ENCODE measurements around the gene THSD7B.
"Not testable (repeated sequence)": the region's sequence is repeated elsewhere in the genome, so short reads cannot be mapped to it uniquely, and the experiment has no call there.

THSD7B gene

DNA sequence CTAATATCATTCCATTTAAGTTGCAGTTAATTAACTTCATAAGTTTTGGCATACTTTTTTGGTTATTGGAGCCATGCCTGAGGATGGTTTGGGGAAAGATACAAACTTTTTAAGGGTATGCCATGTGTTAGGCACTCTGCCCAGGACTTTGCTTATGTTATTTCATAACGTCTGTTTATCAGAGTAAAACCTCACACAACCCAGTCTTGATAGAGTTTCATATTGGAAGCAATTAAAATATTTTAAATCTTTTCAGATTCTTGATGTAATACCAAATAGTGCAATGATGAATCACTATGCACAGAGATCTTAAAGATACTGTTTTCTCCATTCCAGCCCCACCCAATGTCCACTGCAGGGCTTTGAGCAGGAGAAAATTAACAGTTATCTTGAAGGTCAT is 669.8 kb downstream of the THSD7B start:
- DNase-seq: no peak

GRCh38 chr2:137437386-137437785 is 672.0 kb downstream of the THSD7B start:
- DNase-seq: no peak

GRCh38 chr2:137444970-137445369 is 679.6 kb downstream of the THSD7B start:
- DNase-seq: no peak

DNA sequence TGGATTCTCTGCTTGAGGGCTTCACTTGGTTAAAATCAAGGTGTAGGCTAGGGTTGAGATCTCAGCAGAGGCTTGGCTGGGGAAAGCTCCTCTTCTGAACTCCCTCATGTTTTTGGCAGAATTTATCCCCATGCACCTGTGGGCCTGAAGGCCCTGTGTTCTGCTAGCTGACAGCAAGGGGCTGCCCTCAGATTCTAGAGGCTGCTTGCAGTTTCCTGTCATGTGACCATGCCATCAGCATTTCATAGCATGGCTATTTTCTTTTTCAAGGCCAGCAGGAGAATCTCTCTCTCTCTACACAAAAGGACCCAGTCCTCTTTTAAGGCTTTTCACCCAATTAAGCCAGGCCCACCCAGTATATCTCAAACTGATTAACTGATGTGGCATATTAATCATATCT is 684.1 kb downstream of the THSD7B start:
- DNase-seq: no peak

- DNase-seq: no peak
Measured at GRCh38 chr2:137454886-137455285, 689.5 kb downstream of the THSD7B start.

DNA sequence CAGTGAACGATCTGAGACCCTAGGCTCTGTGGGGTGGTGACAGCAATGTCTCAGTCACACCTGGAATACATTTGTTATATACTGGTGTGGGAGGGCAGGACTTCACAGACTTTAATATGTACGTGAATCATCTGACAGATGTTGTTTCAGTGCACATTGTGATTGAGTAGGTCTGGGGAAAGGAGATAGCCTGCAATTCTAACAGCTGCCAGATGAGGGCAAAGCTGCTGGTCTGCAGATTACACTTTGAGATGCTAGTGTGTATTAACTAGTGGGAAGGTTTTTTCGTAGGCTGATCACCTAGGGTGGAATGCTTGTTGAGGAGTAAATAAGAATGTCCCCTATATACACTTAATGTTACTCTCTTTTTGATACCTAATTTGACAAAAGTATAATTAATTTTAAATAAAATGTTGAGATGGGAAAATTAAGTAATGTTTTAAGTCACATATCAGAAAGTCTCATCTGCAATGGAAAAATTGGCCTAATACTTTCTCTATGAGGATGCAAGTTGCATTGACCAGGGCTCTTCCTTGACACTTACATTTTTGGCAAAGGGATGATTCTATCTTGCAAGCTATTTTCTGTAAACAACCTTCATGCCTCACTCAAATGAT is 702.0 kb downstream of the THSD7B start:
- DNase-seq: peak; percentile 27

GRCh38 chr2:137493261-137493660 is 727.9 kb downstream of the THSD7B start:
- DNase-seq: no peak

DNA sequence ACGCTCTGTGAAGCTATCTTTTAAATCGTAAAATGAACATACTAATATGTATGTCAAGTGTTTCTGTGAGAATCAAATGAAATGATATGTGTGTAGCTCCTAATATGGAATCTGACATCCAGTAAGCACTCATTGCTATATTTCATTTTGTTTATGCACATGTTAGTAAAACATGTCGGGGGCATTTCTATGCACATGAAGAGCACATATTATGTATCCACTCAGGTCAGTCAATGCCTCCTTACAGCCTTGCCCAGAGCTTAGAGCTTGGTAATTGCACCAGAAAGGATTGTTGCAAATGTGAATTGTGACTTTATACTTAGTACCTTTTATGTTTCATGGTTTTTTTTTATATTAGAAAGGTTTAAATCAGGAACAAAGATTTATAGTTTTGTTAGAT is 735.3 kb downstream of the THSD7B start:
- DNase-seq: no peak

GRCh38 chr2:137507237-137507636 is 741.9 kb downstream of the THSD7B start:
- no peak for DNase-seq

DNA sequence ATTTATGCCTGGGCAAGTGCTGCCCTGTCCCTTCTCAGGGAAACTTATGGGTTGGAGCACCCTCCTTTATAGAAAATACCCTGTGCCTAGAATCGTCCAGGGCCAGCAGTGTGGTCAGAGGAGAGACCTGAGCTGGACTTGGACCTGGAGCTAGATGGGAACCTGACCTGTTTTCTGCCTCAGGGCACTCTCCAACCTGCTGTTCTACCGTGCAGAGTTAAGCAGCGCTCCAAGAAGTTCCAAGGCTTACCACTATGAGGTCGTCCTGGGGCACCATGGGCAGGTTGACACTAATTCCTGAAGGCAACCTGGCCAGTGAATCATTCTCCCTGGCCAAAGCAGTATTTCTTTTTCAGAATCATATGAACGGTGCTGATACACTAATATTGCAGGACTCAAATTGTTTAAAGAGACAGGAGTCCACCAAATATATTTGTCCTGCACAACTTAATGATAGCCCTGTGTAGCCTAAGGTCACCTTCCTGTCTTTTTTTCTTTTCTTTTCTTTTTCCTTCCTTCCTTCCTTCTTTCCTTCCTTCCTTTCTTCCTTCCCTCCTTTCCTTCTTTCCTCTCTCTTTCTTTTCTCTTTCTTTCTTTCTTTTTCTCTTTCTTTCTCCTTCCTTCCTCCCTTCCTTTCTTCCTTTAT is 743.5 kb downstream of the THSD7B start:
- DNase-seq: no peak

GRCh38 chr2:137511526-137511925 is 746.2 kb downstream of the THSD7B start:
- DNase-seq: no peak

- DNase-seq: no peak
Measured at GRCh38 chr2:137521653-137522619, 756.6 kb downstream of the THSD7B start.

DNA sequence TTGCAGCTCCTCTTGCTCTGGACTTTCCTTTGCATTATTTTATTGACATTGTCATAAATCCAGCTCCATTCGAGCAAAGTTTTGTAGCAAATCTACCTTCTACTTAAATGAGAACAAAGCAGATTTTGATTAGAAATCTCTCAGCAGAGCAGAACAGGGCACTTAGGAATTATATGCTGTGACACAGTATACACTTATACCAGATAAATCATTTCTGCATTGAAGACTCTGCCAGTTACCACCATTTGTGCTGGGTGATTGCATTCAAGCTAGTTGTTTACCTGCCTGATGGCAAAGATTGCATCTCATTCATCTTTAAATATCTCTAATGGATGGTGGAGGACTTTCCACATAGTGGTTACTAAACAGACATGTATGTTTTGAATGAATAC is 757.3 kb downstream of the THSD7B start:
- DNase-seq: no peak

GRCh38 chr2:137523931-137524330 is 758.6 kb downstream of the THSD7B start:
- no peak for DNase-seq

GRCh38 chr2:137525132-137525531 is 759.8 kb downstream of the THSD7B start:
- DNase-seq: no peak

GRCh38 chr2:137525641-137526190 is 760.4 kb downstream of the THSD7B start:
- DNase-seq: no peak

DNA sequence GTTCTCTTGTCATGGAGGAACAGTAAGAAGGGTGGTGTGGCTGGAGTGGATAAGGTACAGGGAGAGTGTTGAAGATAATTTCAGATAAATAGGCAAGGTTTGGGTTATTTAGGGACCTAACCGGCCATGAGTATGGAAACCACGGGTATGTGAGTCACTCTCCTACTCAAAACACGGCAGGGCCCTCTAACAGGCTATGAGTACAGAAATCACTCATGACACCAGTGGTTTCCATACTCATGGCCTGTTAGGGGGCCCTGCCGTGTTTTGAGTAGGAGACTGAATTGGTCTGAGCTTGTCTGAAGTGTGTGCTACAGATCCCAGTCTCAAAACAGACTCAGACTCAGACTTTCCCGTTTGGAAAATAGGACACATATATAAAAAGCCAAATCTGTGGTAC is 770.6 kb downstream of the THSD7B start:
- no peak for DNase-seq

- no peak for DNase-seq
Measured at GRCh38 chr2:137539336-137539735, 774.0 kb downstream of the THSD7B start.

- no peak for DNase-seq
Measured at GRCh38 chr2:137547842-137548241, 782.5 kb downstream of the THSD7B start.

GRCh38 chr2:137566387-137566786 is 801.0 kb downstream of the THSD7B start:
- DNase-seq: no peak

GRCh38 chr2:137570484-137570883 is 805.1 kb downstream of the THSD7B start:
- no peak for DNase-seq

DNA sequence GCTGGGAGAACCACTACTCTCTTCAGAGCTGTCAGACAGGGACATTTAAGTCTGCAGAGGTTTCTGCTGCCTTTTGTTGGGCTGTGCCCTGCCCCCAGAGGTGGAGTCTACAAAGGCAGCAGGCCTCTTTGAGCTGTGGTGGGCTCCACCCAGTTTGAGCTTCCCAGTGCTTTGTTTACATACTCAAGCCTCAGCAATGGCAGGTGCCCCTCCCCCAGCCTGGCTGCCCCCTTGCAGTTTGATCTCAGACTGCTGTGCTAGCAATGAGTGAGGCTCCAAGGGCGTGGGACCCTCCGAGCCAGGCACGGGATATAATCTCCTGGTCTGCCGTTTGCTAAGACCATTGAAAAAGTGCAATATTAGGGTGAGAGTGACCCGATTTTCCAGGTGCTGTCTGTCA is 822.5 kb downstream of the THSD7B start:
- DNase-seq: not testable (repeated sequence)

GRCh38 chr2:137588578-137588977 is 823.2 kb downstream of the THSD7B start:
- not testable (repeated sequence) for DNase-seq

DNA sequence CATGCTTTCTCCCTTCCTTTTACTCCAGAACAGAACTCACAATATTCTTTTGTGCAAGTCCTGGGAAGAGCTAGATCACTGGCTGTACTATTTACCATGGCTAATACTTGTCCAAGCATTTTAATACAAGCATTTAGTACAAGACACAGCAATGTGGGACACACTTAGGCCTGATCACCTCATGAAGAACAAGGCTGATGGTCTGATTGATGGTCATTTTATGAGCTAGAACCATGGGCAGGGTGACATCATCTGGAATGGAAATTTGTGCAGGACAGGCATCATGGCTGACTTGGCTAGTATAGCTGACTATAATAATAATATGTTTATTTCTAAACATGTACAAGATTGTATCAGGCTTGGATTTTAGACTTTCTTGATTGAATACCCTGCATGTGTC is 824.8 kb downstream of the THSD7B start:
- no peak for DNase-seq
